Activated naive CD8-positive, alpha-beta T cell treated with anti-CD3 and anti-CD28 coated beads for 36 hours (primary cell): Measurements from ENCODE around the gene ACTA1. TPM values are rescaled to one million over a fixed set of nuclear protein-coding genes. Genes with fewer than 3 reads are reported as not detected.
A peak's percentile ranks its signal among the peaks of the same experiment; 100 is the strongest.
"Not testable (repeated sequence)": the region's sequence is repeated elsewhere in the genome, so short reads cannot be mapped to it uniquely, and the experiment has no call there.

ENCODE experiments used
- DNase-seq: peaks from one replicate; pipeline ENCODE4 v3.0.0; 2021
- H3K27ac Mint-ChIP-seq: one replicate; pipeline ENCODE4 v1.8.0; 2022; ENCODE audit warnings: mild to moderate bottlenecking, moderate library complexity, mixed read lengths
- H3K27me3 Mint-ChIP-seq: one replicate; pipeline ENCODE4 v1.8.0; 2022; ENCODE audit warnings: mild to moderate bottlenecking, mixed read lengths
- H3K36me3 Mint-ChIP-seq: one replicate; pipeline ENCODE4 v1.8.0; 2021; ENCODE audit warnings: mild to moderate bottlenecking, mixed read lengths
- H3K4me1 Mint-ChIP-seq: one replicate; pipeline ENCODE4 v1.8.0; 2021; ENCODE audit warnings: mixed read lengths
- H3K4me3 Mint-ChIP-seq: one replicate; pipeline ENCODE4 v1.8.0; 2022; ENCODE audit warnings: mild to moderate bottlenecking, moderate library complexity, mixed read lengths
- H3K9me3 Mint-ChIP-seq: one replicate; pipeline ENCODE4 v1.8.0; 2022; ENCODE audit warnings: mixed read lengths
- total RNA-seq, 2 experiments: library from RNA; stranded (reverse); gene quantifications; one replicate each; pipeline ENCODE4 v1.2.3, GENCODE V29; 2021

ACTA1 gene
- total RNA-seq, 2 experiments from 2014 or later, result not detected

GRCh38 chr1:229408458-229409037, 25.3 kb downstream of the ACTA1 start:
- no peak for DNase-seq
- no peak overlapping the region for H3K27ac Mint-ChIP-seq
- no peaks in the 10 kb centered on the region for H3K36me3 Mint-ChIP-seq
- H3K4me1 Mint-ChIP-seq, result peaks cover 15% of the 10 kb centered on the region
- no peaks in the 10 kb centered on the region for H3K9me3 Mint-ChIP-seq
- H3K4me3 Mint-ChIP-seq, result no peak overlapping the region
- H3K27me3 Mint-ChIP-seq, result peaks cover 85% of the 10 kb centered on the region

- H3K27ac Mint-ChIP-seq, result no peak overlapping the region
- peaks cover 15% of the 10 kb centered on the region for H3K4me1 Mint-ChIP-seq
- H3K27me3 Mint-ChIP-seq, result peaks cover 84% of the 10 kb centered on the region
- H3K36me3 Mint-ChIP-seq, result no peaks in the 10 kb centered on the region
- peak overlapping the region; percentile 60 for H3K4me3 Mint-ChIP-seq
- peak; percentile 6 for DNase-seq
- H3K9me3 Mint-ChIP-seq, result no peaks in the 10 kb centered on the region
Observed at GRCh38 chr1:229407206-229408026, 26.5 kb downstream of the ACTA1 start.

GRCh38 chr1:229406798-229407197, 27.1 kb downstream of the ACTA1 start:
- no peak for DNase-seq
- H3K9me3 Mint-ChIP-seq, result no peaks in the 10 kb centered on the region
- H3K36me3 Mint-ChIP-seq, result no peaks in the 10 kb centered on the region
- H3K4me1 Mint-ChIP-seq, result peaks cover 15% of the 10 kb centered on the region
- no peak overlapping the region for H3K27ac Mint-ChIP-seq
- H3K27me3 Mint-ChIP-seq, result peaks cover 83% of the 10 kb centered on the region
- H3K4me3 Mint-ChIP-seq, result peak overlapping the region; percentile 60

- Mint-ChIP-seq H3K9me3 (no peaks in the 10 kb centered on the region), H3K27me3 (peaks cover 66% of the 10 kb centered on the region), H3K4me3 (no peak overlapping the region), H3K36me3 (no peaks in the 10 kb centered on the region), H3K4me1 (peaks cover 6% of the 10 kb centered on the region), H3K27ac (no peak overlapping the region)
- no peak for DNase-seq
Observed at GRCh38 chr1:229403573-229403972, 30.3 kb downstream of the ACTA1 start.

- Mint-ChIP-seq H3K27ac (no peak overlapping the region), H3K4me3 (no peak overlapping the region), H3K9me3 (no peaks in the 10 kb centered on the region), H3K4me1 (peaks cover 6% of the 10 kb centered on the region), H3K27me3 (peaks cover 60% of the 10 kb centered on the region), H3K36me3 (no peaks in the 10 kb centered on the region)
- no peak for DNase-seq
Observed at GRCh38 chr1:229402993-229403392, 30.9 kb downstream of the ACTA1 start.

- H3K9me3 Mint-ChIP-seq, H3K36me3 Mint-ChIP-seq, H3K4me3 Mint-ChIP-seq, DNase-seq, H3K27ac Mint-ChIP-seq, H3K4me1 Mint-ChIP-seq: not testable (repeated sequence)
- peaks cover 54% of the 10 kb centered on the region for H3K27me3 Mint-ChIP-seq
Observed at GRCh38 chr1:229402329-229402728, 31.6 kb downstream of the ACTA1 start.

GRCh38 chr1:229397762-229398161, 36.1 kb downstream of the ACTA1 start:
- Mint-ChIP-seq H3K36me3 (no peaks in the 10 kb centered on the region), H3K27me3 (peaks cover 39% of the 10 kb centered on the region), H3K9me3 (no peaks in the 10 kb centered on the region), H3K27ac (no peak overlapping the region), H3K4me1 (no peaks in the 10 kb centered on the region), H3K4me3 (no peak overlapping the region)
- no peak for DNase-seq

- Mint-ChIP-seq H3K4me1 (no peaks in the 10 kb centered on the region), H3K27ac (no peak overlapping the region), H3K36me3 (no peaks in the 10 kb centered on the region), H3K9me3 (no peaks in the 10 kb centered on the region), H3K4me3 (no peak overlapping the region), H3K27me3 (peaks cover 39% of the 10 kb centered on the region)
- no peak for DNase-seq
Observed at GRCh38 chr1:229396585-229397206, 37.2 kb downstream of the ACTA1 start.

- DNase-seq, H3K4me1 Mint-ChIP-seq, H3K27ac Mint-ChIP-seq, H3K36me3 Mint-ChIP-seq, H3K4me3 Mint-ChIP-seq, H3K9me3 Mint-ChIP-seq: not testable (repeated sequence)
- peaks cover 33% of the 10 kb centered on the region for H3K27me3 Mint-ChIP-seq
Observed at GRCh38 chr1:229394517-229394916, 39.4 kb downstream of the ACTA1 start.

GRCh38 chr1:229392936-229393335, 41.0 kb downstream of the ACTA1 start:
- no peaks in the 10 kb centered on the region for H3K9me3 Mint-ChIP-seq
- no peak overlapping the region for H3K4me3 Mint-ChIP-seq
- no peaks in the 10 kb centered on the region for H3K4me1 Mint-ChIP-seq
- no peak overlapping the region for H3K27ac Mint-ChIP-seq
- H3K27me3 Mint-ChIP-seq, result peaks cover 33% of the 10 kb centered on the region
- no peak for DNase-seq
- no peaks in the 10 kb centered on the region for H3K36me3 Mint-ChIP-seq

GRCh38 chr1:229390130-229390529, 43.8 kb downstream of the ACTA1 start:
- Mint-ChIP-seq H3K27ac (no peak overlapping the region), H3K4me1 (no peaks in the 10 kb centered on the region), H3K36me3 (no peaks in the 10 kb centered on the region), H3K9me3 (no peaks in the 10 kb centered on the region), H3K4me3 (no peak overlapping the region), H3K27me3 (peaks cover 26% of the 10 kb centered on the region)
- no peak for DNase-seq

- no peaks in the 10 kb centered on the region for H3K9me3 Mint-ChIP-seq
- DNase-seq, result no peak
- H3K4me1 Mint-ChIP-seq, result no peaks in the 10 kb centered on the region
- H3K27ac Mint-ChIP-seq, result no peak overlapping the region
- H3K27me3 Mint-ChIP-seq, result peaks cover 15% of the 10 kb centered on the region
- no peaks in the 10 kb centered on the region for H3K36me3 Mint-ChIP-seq
- H3K4me3 Mint-ChIP-seq, result no peak overlapping the region
Observed at GRCh38 chr1:229388897-229389580, 44.9 kb downstream of the ACTA1 start.

- no peaks in the 10 kb centered on the region for H3K36me3 Mint-ChIP-seq
- no peak overlapping the region for H3K27ac Mint-ChIP-seq
- H3K4me3 Mint-ChIP-seq, result no peak overlapping the region
- H3K9me3 Mint-ChIP-seq, result no peaks in the 10 kb centered on the region
- no peak for DNase-seq
- no peaks in the 10 kb centered on the region for H3K4me1 Mint-ChIP-seq
- H3K27me3 Mint-ChIP-seq, result peaks cover 6% of the 10 kb centered on the region
Observed at GRCh38 chr1:229385853-229386456, 47.9 kb downstream of the ACTA1 start.

- no peak overlapping the region for H3K4me3 Mint-ChIP-seq
- H3K4me1 Mint-ChIP-seq, result no peaks in the 10 kb centered on the region
- H3K27ac Mint-ChIP-seq, result no peak overlapping the region
- H3K9me3 Mint-ChIP-seq, result no peaks in the 10 kb centered on the region
- DNase-seq, result no peak
- H3K36me3 Mint-ChIP-seq, result no peaks in the 10 kb centered on the region
- H3K27me3 Mint-ChIP-seq, result peaks cover 3% of the 10 kb centered on the region
Observed at GRCh38 chr1:229384822-229385221, 49.1 kb downstream of the ACTA1 start.

- no peaks in the 10 kb centered on the region for H3K36me3 Mint-ChIP-seq
- no peak overlapping the region for H3K27ac Mint-ChIP-seq
- H3K27me3 Mint-ChIP-seq, result peaks cover 3% of the 10 kb centered on the region
- H3K4me3 Mint-ChIP-seq, result no peak overlapping the region
- no peaks in the 10 kb centered on the region for H3K9me3 Mint-ChIP-seq
- no peaks in the 10 kb centered on the region for H3K4me1 Mint-ChIP-seq
- DNase-seq, result no peak
Observed at GRCh38 chr1:229383961-229384360, 49.9 kb downstream of the ACTA1 start.
